ENCODE measurements around the gene DUSP1. TPM values are rescaled to one million over a fixed set of nuclear protein-coding genes. Genes with fewer than 3 reads are reported as not detected.

The DUSP1 gene
- total and polyA plus RNA-seq, 2 of the 4 experiments (the other 2 are of a cell fraction): 304 to 467 TPM

DNA sequence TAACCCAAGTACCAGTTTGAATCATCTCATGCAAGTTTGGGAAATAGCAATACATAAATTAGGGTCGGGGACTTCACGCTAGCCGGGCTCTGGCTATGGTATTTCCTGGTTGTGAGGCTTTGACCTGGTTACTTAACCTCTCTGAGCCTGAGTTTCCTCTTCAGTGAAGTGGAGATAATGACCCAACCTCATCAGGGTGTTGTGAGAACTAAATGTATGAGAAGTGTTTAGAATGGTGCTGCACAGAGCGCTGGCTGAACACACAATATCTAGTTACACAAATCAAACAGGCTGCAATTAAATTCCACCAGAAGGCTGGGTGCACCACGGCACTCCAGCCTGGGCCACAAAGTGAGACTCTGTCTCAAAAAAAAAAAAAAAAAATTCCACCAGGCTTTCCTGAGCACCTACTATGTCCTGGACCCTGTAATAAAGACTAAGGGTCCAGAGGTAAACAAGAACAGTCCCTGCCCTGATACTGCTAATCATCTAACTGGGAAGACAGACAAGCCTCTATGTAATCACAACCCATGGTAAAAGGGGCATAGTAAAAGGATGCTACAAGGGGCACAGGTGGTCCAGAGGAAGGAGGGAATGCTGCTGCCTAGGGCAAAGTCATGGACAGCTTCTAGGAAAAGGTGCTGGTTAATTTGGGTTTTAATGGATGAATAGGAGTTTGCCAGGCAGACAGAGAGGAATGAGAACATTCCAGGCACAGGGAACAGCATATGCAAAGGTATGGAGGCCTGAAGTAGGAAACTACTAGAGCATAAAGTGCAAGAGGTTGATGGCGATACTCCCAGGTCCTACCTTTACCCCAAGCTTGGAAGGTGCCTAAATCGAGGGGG, 27.7 kb downstream of the DUSP1 start:
- Histone ChIP-seq H3K36me3 (ENCODE audit: control insufficient read depth, insufficient read depth, low read length) (no peaks in the 10 kb centered on the region), H4K8ac (ENCODE audit: low read depth in 2 of 2, low read length in 2 of 2) (no peak overlapping the region), H3K56ac (ENCODE audit: extremely low read depth, insufficient read depth, low read length) (no peak overlapping the region), H3K9ac (ENCODE audit: low read depth, low read length) (no peak overlapping the region), H4K20me1 (ENCODE audit: insufficient read depth, low read length) (no peaks in the 10 kb centered on the region), H2AFZ (replicated peaks; ENCODE audit: low read length, poor library complexity) (no peak overlapping the region), H3K4me2 (ENCODE audit: low read depth, low read length) (no peak overlapping the region), H2BK20ac (ENCODE audit: low read depth, low read length) (no peak overlapping the region), H3K9me1 (ENCODE audit: insufficient read depth, low read length) (no peaks in the 10 kb centered on the region), H3K9me3 (ENCODE audit: control insufficient read depth, insufficient read depth, low read length) (peaks cover 6% of the 10 kb centered on the region), H3K4me1 (ENCODE audit: control insufficient read depth, insufficient read depth, low read length) (peaks cover 9% of the 10 kb centered on the region), H2BK120ac (ENCODE audit: low read depth, low read length) (no peak overlapping the region), H3K27ac (ENCODE audit: insufficient read depth, low read length) (no peak overlapping the region), H2BK15ac (ENCODE audit: low read depth, low read length) (no peak overlapping the region), H3K4ac (ENCODE audit: low read depth, low read length) (no peak overlapping the region), H2AK9ac (replicated peaks; ENCODE audit: low read depth, low read length, poor library complexity) (no peak overlapping the region), H4K91ac (ENCODE audit: insufficient read depth, low read depth, low read length) (no peak overlapping the region), H3K18ac (ENCODE audit: low read depth, low read length) (no peak overlapping the region), H2BK5ac (ENCODE audit: low read depth, low read length, poor library complexity, severe bottlenecking) (no peak overlapping the region), H3K79me1 (ENCODE audit: low read depth in 1 of 2, low read length in 2 of 2) (no peaks in the 10 kb centered on the region), H3K4me3 (ENCODE audit: insufficient read depth, low read depth, low read length) (no peak overlapping the region), H2AK5ac (ENCODE audit: low read depth, low read length) (no peak overlapping the region; the same call in 1 of the 2 replicates), H3K23ac (ENCODE audit: low read depth, low read length) (no peak overlapping the region), H4K5ac (ENCODE audit: low read depth, low read length) (no peak overlapping the region), H3K14ac (replicated peaks; ENCODE audit: low read depth, low read length) (no peak overlapping the region), H3K27me3 (ENCODE audit: control insufficient read depth, insufficient read depth, low read length) (no peaks in the 10 kb centered on the region)
- no TSS peak for BruUV-seq (replicated peaks)
- no peak for ATAC-seq (ENCODE audit: low read depth)
- dilution Hi-C loops (cut with HindIII; ENCODE audit: low sequenced_read_pairs, unreplicated experiment): no loop called here
- in situ Hi-C loops (cut with MboI; ENCODE audit: low sequenced_read_pairs): no loop called here
- no CpG with 5 or more reads among the region's 7 CpGs for WGBS, 2 experiments (ENCODE audit: extremely low coverage in 2 of 2, insufficient read length in 1 of 2)
- CTCF ChIA-PET: no interaction called here
- TF ChIP-seq, protein P1, sequence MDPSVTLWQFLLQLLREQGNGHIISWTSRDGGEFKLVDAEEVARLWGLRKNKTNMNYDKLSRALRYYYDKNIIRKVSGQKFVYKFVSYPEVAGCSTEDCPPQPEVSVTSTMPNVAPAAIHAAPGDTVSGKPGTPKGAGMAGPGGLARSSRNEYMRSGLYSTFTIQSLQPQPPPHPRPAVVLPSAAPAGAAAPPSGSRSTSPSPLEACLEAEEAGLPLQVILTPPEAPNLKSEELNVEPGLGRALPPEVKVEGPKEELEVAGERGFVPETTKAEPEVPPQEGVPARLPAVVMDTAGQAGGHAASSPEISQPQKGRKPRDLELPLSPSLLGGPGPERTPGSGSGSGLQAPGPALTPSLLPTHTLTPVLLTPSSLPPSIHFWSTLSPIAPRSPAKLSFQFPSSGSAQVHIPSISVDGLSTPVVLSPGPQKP (IDR thresholded peaks at IDR 0.05; ENCODE audit: borderline replicate concordance, low read depth, low read length): no peak
- TF ChIP-seq RFX5 (IDR thresholded peaks at IDR 0.05; ENCODE audit: low read depth, low read length) (no peak), NFE2L2 (IDR thresholded peaks at IDR 0.05; ENCODE audit: low read depth, low read length) (no peak), MAZ (IDR thresholded peaks at IDR 0.05; ENCODE audit: borderline replicate concordance, low read depth, low read length) (no peak), RAD21 (IDR thresholded peaks at IDR 0.05; ENCODE audit: low read length) (no peak), CEBPB (IDR thresholded peaks at IDR 0.05; ENCODE audit: low read depth, low read length) (no peak), CHD1 (IDR thresholded peaks at IDR 0.05; ENCODE audit: low read depth, low read length) (no peak), MAFK (IDR thresholded peaks at IDR 0.05; ENCODE audit: low read depth, low read length) (no peak), RCOR1 (IDR thresholded peaks at IDR 0.05; ENCODE audit: insufficient replicate concordance, low read length) (no peak), BHLHE40 (IDR thresholded peaks at IDR 0.05; ENCODE audit: low read depth, low read length) (no peak), MXI1 (IDR thresholded peaks at IDR 0.05; ENCODE audit: borderline replicate concordance, low read depth, low read length) (no peak), FOS (IDR thresholded peaks at IDR 0.05; ENCODE audit: low read depth, low read length) (no peak), POLR2A (IDR thresholded peaks at IDR 0.05; ENCODE audit: low read depth, low read length) (no peak), SMC3 (IDR thresholded peaks at IDR 0.05; ENCODE audit: low read depth, low read length) (no peak)
- TF ChIP-seq, protein P2, sequence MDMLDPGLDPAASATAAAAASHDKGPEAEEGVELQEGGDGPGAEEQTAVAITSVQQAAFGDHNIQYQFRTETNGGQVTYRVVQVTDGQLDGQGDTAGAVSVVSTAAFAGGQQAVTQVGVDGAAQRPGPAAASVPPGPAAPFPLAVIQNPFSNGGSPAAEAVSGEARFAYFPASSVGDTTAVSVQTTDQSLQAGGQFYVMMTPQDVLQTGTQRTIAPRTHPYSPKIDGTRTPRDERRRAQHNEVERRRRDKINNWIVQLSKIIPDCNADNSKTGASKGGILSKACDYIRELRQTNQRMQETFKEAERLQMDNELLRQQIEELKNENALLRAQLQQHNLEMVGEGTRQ (IDR thresholded peaks at IDR 0.05; ENCODE audit: low read depth, low read length): no peak
- TF ChIP-seq, protein P3, sequence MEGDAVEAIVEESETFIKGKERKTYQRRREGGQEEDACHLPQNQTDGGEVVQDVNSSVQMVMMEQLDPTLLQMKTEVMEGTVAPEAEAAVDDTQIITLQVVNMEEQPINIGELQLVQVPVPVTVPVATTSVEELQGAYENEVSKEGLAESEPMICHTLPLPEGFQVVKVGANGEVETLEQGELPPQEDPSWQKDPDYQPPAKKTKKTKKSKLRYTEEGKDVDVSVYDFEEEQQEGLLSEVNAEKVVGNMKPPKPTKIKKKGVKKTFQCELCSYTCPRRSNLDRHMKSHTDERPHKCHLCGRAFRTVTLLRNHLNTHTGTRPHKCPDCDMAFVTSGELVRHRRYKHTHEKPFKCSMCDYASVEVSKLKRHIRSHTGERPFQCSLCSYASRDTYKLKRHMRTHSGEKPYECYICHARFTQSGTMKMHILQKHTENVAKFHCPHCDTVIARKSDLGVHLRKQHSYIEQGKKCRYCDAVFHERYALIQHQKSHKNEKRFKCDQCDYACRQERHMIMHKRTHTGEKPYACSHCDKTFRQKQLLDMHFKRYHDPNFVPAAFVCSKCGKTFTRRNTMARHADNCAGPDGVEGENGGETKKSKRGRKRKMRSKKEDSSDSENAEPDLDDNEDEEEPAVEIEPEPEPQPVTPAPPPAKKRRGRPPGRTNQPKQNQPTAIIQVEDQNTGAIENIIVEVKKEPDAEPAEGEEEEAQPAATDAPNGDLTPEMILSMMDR (conservative IDR thresholded peaks at IDR 0.05; ENCODE audit: low read depth, low read length): no peak
- intact Hi-C loops (cut with micrococcal nuclease): no loop called here
- DNase-seq: no peak
- POLR2A ChIA-PET (ENCODE audit: unreplicated experiment): no interaction called here
